Activated CD8-positive, alpha-beta memory T cell treated with anti-CD3 and anti-CD28 coated beads, Interleukin-2, amount 50 U/mL, for 24 hours (primary cell): ENCODE results near the gene EIF3J.

Source experiments
- DNase-seq: peaks from one replicate; pipeline ENCODE4 v3.0.0-alpha.2; 2020; ENCODE audit errors: extremely low read depth

EIF3J gene

GRCh38 chr15:44593042-44593736, 56.2 kb downstream of the EIF3J start:
- no peak for DNase-seq

GRCh38 chr15:44595246-44595645, 58.3 kb downstream of the EIF3J start:
- DNase-seq = no peak

- no peak for DNase-seq
Observed at GRCh38 chr15:44595656-44596510, 58.9 kb downstream of the EIF3J start.

DNA sequence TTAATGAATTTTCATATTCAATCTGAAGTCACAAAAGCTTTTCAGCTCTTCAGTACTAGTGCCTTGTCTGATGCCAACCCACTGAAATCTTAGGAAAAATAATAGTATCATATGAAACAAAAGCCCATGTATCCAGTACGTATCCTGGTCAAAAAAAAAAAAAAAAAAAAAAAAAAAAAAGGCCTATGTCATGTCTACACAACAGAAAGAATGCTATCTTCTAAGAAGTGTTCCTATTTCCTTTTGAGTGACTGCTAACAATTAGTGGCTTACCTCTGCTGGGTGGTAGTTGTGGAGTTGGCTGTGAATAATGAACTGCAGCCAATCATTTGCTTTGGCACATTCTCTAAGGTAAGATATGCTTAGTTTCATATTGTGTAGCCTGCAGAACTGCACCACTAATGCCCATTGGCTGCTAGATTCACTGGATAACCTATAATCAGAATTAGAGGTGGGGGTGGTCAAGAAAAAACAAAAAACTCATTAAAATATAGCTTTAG, 59.6 kb downstream of the EIF3J start:
- DNase-seq = no peak

DNA sequence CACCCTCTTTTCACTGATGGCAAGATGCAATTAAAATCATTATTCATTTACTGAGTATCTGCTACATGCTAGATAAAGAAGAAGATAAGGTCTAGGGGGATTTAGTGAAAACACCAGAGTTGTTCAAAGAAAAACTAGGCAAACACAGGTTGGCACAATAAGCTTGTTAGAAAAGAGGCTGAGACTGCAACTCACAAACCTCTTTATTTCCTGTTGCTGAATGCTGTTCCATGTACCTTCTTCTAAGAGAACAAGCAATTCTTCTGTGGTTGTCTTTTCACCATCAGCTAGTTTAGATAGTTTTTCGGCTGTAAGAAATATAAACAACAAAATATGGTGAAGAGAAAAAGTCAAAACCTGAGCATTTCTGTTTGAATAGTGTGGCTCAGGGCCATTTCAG, 61.1 kb downstream of the EIF3J start:
- no peak for DNase-seq

- DNase-seq = no peak
Observed at GRCh38 chr15:44598892-44599291, 61.9 kb downstream of the EIF3J start.

DNA sequence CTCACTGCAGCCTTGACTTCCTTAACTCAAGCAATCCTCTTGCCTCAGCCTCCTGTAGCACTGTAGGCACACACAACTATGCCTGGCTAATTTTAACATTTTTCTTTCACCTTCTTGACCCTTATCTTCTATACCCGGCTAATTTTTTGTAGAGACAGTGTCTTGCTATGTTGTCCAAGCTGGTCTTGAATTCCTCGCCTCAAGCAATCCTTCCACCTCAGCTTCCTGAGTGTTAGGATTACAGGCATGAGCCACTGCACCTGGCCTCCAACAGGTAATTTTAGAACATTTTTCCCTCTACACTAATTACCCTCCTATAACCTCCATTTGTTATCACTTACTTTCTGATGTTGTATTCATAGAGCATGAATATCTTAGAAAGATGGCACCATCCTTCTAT, 66.2 kb downstream of the EIF3J start:
- no peak for DNase-seq

GRCh38 chr15:44606740-44607139, 69.8 kb downstream of the EIF3J start:
- no peak for DNase-seq
